Endothelial cell of umbilical vein (primary cell): Measurements from ENCODE around the gene ELP4. TPM values are rescaled to one million over a fixed set of nuclear protein-coding genes. Genes with fewer than 3 reads are reported as not detected.

ENCODE experiments used
- BruUV-seq: library from RNA; stranded (reverse); fragments of 400-500 nt; replicated peaks from 2 replicates; lab custom pipeline; 2021; lab: Mats Ljungman, UMichigan
- CTCF ChIA-PET: fragments of 300-600, 350-600 bp; sonication (Branson Sonifier 250); formaldehyde crosslinking; loops from one replicate; lab custom pipeline; 2021; ENCODE audit warnings: antibody characterized with exemption, inconsistent platforms; lab: Charles Lee
- POLR2A ChIA-PET: fragments of 300-600, 350-600 bp; sonication (Branson Sonifier 250); formaldehyde crosslinking; loops from one replicate; lab custom pipeline; 2021; ENCODE audit warnings: antibody characterized with exemption, inconsistent platforms; lab: Charles Lee
- DNase-seq: peaks from one replicate; pipeline ENCODE4 v3.0.0-alpha.2; 2011; ENCODE audit warnings: low read depth, low spot score
- FAIRE-seq: peaks from 2 replicates; lab custom pipeline; 2011; peaks lifted over from hg19 to GRCh38; lab: Jason Lieb, UNC
- H2AFZ ChIP-seq: 2 replicates; pipeline ENCODE4 v1.6.0; 2012; ENCODE audit warnings: low read depth, low read length, control low read depth, inconsistent platforms
- H3K27ac ChIP-seq: 2 replicates; pipeline ENCODE4 v1.5.1; 2011; ENCODE audit warnings: low read depth, mild to moderate bottlenecking, control low read depth, low read length, moderate library complexity; ENCODE audit not compliant: insufficient read depth
- H3K27me3 ChIP-seq, 2 experiments: 2 replicates each; pipeline versions ENCODE4 v1.6.0 to v1.6.1; 2011; ENCODE audit warnings: low read length in 2 of 2, mixed read lengths in 1 of 2; ENCODE audit not compliant: control insufficient read depth in 2 of 2, insufficient read depth in 2 of 2
- H3K36me3 ChIP-seq, 2 experiments: 2 replicates in 1 of 2; 3 replicates in 1 of 2; pipeline ENCODE4 v1.5.1; 2011; ENCODE audit warnings: low read length in 2 of 2, mild to moderate bottlenecking in 1 of 2, moderate library complexity in 1 of 2; ENCODE audit not compliant: control insufficient read depth in 2 of 2, insufficient read depth in 2 of 2; ENCODE audit errors: extremely low read depth in 1 of 2
- H3K4me1 ChIP-seq: 3 replicates; pipeline ENCODE4 v1.5.1; 2011; ENCODE audit warnings: mild to moderate bottlenecking, low read length; ENCODE audit not compliant: control insufficient read depth, insufficient read depth; ENCODE audit errors: extremely low read depth
- H3K4me2 ChIP-seq: 2 replicates; pipeline ENCODE4 v1.6.1; 2011; ENCODE audit warnings: low read length, control low read depth, mixed read lengths; ENCODE audit not compliant: insufficient read depth
- H3K4me3 ChIP-seq, 3 experiments: fragments of 200-600 bp in 1 of 3; sonication (generic), shearing (Covaris generic) in 1 of 3; replicated peaks in 1 of 3; 2 replicates each; pipeline ENCODE4 v1.5.1; 2011 to 2016; ENCODE audit warnings: control low read depth in 3 of 3, low read length in 3 of 3, mild to moderate bottlenecking in 2 of 3, inconsistent platforms in 1 of 3, low read depth in 1 of 3, moderate library complexity in 1 of 3; ENCODE audit not compliant: insufficient read depth in 1 of 3
- H3K79me2 ChIP-seq: 2 replicates; pipeline ENCODE4 v1.6.0; 2012; ENCODE audit warnings: low read length, inconsistent platforms; ENCODE audit not compliant: control insufficient read depth, insufficient read depth
- H3K9ac ChIP-seq: replicated peaks from 2 replicates; pipeline ENCODE3; 2011; ENCODE audit warnings: low read length, control low read depth; ENCODE audit not compliant: insufficient read depth; ENCODE audit errors: extremely low read depth
- H3K9me1 ChIP-seq: replicated peaks from 3 replicates; pipeline ENCODE4 v1.6.0; 2011; ENCODE audit warnings: mild to moderate bottlenecking, low read length; ENCODE audit not compliant: control insufficient read depth, insufficient read depth; ENCODE audit errors: extremely low read depth
- H3K9me3 ChIP-seq: replicated peaks from 2 replicates; pipeline ENCODE4 v1.5.1; 2012; ENCODE audit warnings: low read length, inconsistent platforms; ENCODE audit not compliant: control insufficient read depth, insufficient read depth
- H4K20me1 ChIP-seq: replicated peaks from 2 replicates; pipeline ENCODE3; 2011; ENCODE audit warnings: mild to moderate bottlenecking, low read length; ENCODE audit not compliant: control insufficient read depth, insufficient read depth; ENCODE audit errors: extremely low read depth
- FOS ChIP-seq: IDR thresholded peaks from 2 replicates; pipeline ENCODE4 v1.6.1; 2011; ENCODE audit warnings: mild to moderate bottlenecking, low read length, moderate library complexity, borderline replicate concordance; ENCODE audit not compliant: insufficient read depth
- GATA2 ChIP-seq: IDR thresholded peaks from 2 replicates; pipeline ENCODE4 v1.7.0; 2011; ENCODE audit warnings: low read depth, mild to moderate bottlenecking, moderate library complexity, mixed read lengths, low read length; ENCODE audit not compliant: insufficient read length, insufficient read depth
- JUN ChIP-seq: IDR thresholded peaks from 2 replicates; pipeline ENCODE4 v1.6.1; 2011; ENCODE audit warnings: borderline replicate concordance, low read depth; ENCODE audit not compliant: insufficient read length, insufficient read depth
- MYC ChIP-seq: IDR thresholded peaks from one replicate; pipeline ENCODE4 v1.6.1; 2011; ENCODE audit warnings: mild to moderate bottlenecking, low read depth, low read length
- POLR2A ChIP-seq: IDR thresholded peaks from 2 replicates; pipeline ENCODE4 v1.6.1; 2012; ENCODE audit warnings: low read depth, mild to moderate bottlenecking, control low read depth, low read length
- POLR2AphosphoS5 ChIP-seq: IDR thresholded peaks from 2 replicates; pipeline ENCODE4 v1.6.1; 2012; ENCODE audit warnings: low read depth, mild to moderate bottlenecking, control low read depth, low read length, moderate library complexity; ENCODE audit not compliant: insufficient read depth
- dilution Hi-C: fragments of 300-500 bp; cut with MboI; formaldehyde crosslinking; loops from one replicate; pipeline ENCODE4 v1.15.0; 2019; ENCODE audit warnings: low sequenced_read_pairs; ENCODE audit not compliant: extremely low pct_ligation_motif_present
- intact Hi-C: fragments of 100-400 bp; cut with micrococcal nuclease; formaldehyde crosslinking; loops from one replicate; pipeline ENCODE4 v1.10.0; 2022
- polyA plus RNA-seq, 4 experiments: library from polyadenylated mRNA; depleted of rRNA in 3 of 4; stranded (reverse) in 3 of 4; unstranded in 1 of 4; fragments of >200 nt; gene quantifications; 2 replicates each; pipeline versions ENCODE4 v1.2.1 to v1.2.3, GENCODE V29; 2011 to 2012; ENCODE audit warnings: missing spikeins in 1 of 4
- total RNA-seq: library from RNA; stranded (reverse); gene quantifications from 2 replicates; pipeline ENCODE4 v1.2.3, GENCODE V29; 2021
- TF ChIP-seq, protein P1 (sequence below): IDR thresholded peaks from 2 replicates; pipeline ENCODE4 v1.6.1; 2011; ENCODE audit not compliant: insufficient read depth, insufficient read length
- TF ChIP-seq, protein P2 (sequence below), 2 donors: IDR thresholded peaks; 1 replicate in 1 of 2; 2 replicates in 1 of 2; pipeline ENCODE4 v1.5.1; 2011; ENCODE audit warnings: low read length in 2 of 2, mild to moderate bottlenecking in 2 of 2, moderate library complexity in 2 of 2, control low read depth in 1 of 2, inconsistent platforms in 1 of 2, low read depth in 1 of 2; ENCODE audit not compliant: insufficient read depth in 1 of 2; ENCODE audit errors: extremely low read depth in 1 of 2

The ELP4 gene
- total and polyA plus RNA-seq, 2 donors (not counting 3 experiments of a cell fraction or from before 2014, with no cell fraction given): 11.6 to 16.3 TPM

DNA sequence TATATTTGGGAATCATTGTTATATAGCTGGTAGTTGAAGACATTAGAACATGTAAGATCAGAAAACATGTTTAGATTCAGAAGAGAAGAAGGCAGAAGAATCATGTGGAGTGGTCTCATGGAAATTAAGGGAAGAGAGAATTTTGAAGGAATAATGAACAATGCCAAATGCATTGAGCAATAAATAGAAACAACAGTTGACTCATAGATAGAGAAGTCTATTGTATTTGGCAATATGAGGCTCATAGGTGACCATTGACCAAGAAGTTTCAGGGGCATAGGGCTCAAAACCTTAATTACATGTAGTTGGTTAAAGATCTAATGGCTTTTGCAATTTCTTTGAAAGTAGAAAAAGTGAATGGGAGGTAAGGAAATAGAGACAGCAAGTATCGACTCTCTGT is 177.7 kb downstream of the ELP4 start:
- BruUV-seq: no TSS peak
- no peaks in the 10 kb centered on the region for H3K79me2 ChIP-seq
- H2AFZ ChIP-seq: no peak overlapping the region
- H3K4me2 ChIP-seq: no peak overlapping the region
- POLR2A ChIA-PET: no interaction called here
- intact Hi-C loops (no loop called here), dilution Hi-C loops (no loop called here)
- H3K4me1 ChIP-seq: peaks cover 8% of the 10 kb centered on the region
- H3K4me3 ChIP-seq: no peak overlapping the region
- DNase-seq: no peak
- FAIRE-seq: no peak
- no peaks in the 10 kb centered on the region for H3K9me3 ChIP-seq
- no peaks in the 10 kb centered on the region for H3K9me1 ChIP-seq
- H3K9ac ChIP-seq: no peak overlapping the region
- H3K36me3 ChIP-seq: no peaks in the 10 kb centered on the region
- CTCF ChIA-PET: no interaction called here
- no peaks in the 10 kb centered on the region for H3K27me3 ChIP-seq
- TF ChIP-seq, protein P1, sequence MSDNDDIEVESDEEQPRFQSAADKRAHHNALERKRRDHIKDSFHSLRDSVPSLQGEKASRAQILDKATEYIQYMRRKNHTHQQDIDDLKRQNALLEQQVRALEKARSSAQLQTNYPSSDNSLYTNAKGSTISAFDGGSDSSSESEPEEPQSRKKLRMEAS: no peak
- TF ChIP-seq, protein P2, sequence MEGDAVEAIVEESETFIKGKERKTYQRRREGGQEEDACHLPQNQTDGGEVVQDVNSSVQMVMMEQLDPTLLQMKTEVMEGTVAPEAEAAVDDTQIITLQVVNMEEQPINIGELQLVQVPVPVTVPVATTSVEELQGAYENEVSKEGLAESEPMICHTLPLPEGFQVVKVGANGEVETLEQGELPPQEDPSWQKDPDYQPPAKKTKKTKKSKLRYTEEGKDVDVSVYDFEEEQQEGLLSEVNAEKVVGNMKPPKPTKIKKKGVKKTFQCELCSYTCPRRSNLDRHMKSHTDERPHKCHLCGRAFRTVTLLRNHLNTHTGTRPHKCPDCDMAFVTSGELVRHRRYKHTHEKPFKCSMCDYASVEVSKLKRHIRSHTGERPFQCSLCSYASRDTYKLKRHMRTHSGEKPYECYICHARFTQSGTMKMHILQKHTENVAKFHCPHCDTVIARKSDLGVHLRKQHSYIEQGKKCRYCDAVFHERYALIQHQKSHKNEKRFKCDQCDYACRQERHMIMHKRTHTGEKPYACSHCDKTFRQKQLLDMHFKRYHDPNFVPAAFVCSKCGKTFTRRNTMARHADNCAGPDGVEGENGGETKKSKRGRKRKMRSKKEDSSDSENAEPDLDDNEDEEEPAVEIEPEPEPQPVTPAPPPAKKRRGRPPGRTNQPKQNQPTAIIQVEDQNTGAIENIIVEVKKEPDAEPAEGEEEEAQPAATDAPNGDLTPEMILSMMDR (IDR thresholded peaks at IDR 0.05; ENCODE audit: extremely low read depth in 1 of 2, insufficient read depth in 1 of 2, low read depth in 1 of 2, low read length in 2 of 2): no peak
- no peak for TF ChIP-seq MYC
- no peak for TF ChIP-seq GATA2
- TF ChIP-seq POLR2AphosphoS5: no peak
- no peak for TF ChIP-seq JUN
- TF ChIP-seq FOS: no peak
- TF ChIP-seq POLR2A: no peak
- H3K27ac ChIP-seq: no peak overlapping the region
- peaks cover 3% of the 10 kb centered on the region for H4K20me1 ChIP-seq
